ENCODE measurements around the gene PDE7B. TPM values are rescaled to one million over a fixed set of nuclear protein-coding genes. Genes with fewer than 3 reads are reported as not detected.

Gene PDE7B
- total RNA-seq, 1 donor: 2.4 TPM

DNA sequence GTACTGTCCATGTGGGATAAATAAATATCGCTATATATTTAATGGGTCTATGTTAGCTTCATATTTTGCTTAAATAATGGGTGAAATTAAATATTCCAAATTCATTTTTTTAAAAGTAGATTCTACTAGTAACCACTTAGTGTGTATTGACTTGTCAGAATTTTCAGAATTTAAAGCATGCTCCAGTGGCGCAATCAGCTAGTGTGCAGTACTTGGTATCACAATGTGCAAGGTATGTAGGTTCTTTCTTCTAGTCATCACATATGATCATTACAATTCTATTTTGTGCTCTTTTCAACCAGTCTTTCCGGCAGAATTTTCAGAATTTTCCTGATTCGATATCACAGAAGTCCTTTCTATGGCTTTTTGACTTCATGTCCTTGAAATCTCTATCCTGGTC, 32.6 kb downstream of the PDE7B start:
- no peak for DNase-seq (ENCODE audit: low read depth in 2 of 3, low spot score in 2 of 3)

DNA sequence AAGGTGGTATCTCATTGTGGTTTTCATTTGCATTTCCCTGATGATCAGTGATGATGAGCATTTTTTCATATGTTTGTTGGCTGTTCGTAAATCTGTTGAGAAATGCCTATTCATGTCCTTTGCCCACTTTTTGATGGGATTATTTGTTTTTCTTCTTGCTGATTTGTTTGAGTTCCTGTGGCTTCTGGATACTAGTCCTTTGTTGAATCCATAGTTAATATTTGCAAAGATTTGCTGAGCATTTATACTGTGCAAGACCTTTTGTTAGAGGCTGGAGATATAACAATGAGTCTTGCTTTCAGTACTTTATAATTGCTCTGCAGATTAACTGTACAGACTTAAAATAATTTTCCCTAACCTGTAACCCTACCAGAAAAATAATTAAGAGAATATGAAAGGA, 35.6 kb downstream of the PDE7B start:
- DNase-seq (ENCODE audit: low read depth in 2 of 3, low spot score in 2 of 3): no peak

GRCh38 chr6:135888818-135889217, 37.3 kb downstream of the PDE7B start:
- DNase-seq (ENCODE audit: low read depth in 2 of 3, low spot score in 2 of 3): no peak

- DNase-seq (ENCODE audit: low read depth in 2 of 3, low spot score in 2 of 3): no peak
Measured at GRCh38 chr6:135890876-135891275, 39.4 kb downstream of the PDE7B start.

- DNase-seq (ENCODE audit: low read depth in 2 of 3, low spot score in 2 of 3): no peak
Measured at GRCh38 chr6:135891710-135892109, 40.2 kb downstream of the PDE7B start.

- DNase-seq (ENCODE audit: low read depth in 2 of 3, low spot score in 2 of 3): no peak
Measured at GRCh38 chr6:135895231-135895911, 43.9 kb downstream of the PDE7B start.

- DNase-seq (ENCODE audit: low read depth in 2 of 3, low spot score in 2 of 3): no peak
Measured at GRCh38 chr6:135897087-135897486, 45.6 kb downstream of the PDE7B start.

GRCh38 chr6:135901774-135902524, 50.4 kb downstream of the PDE7B start:
- DNase-seq (ENCODE audit: low read depth in 2 of 3, low spot score in 2 of 3): no peak

- no peak for DNase-seq (ENCODE audit: low read depth in 2 of 3, low spot score in 2 of 3)
Measured at GRCh38 chr6:135902756-135903331, 51.3 kb downstream of the PDE7B start.

DNA sequence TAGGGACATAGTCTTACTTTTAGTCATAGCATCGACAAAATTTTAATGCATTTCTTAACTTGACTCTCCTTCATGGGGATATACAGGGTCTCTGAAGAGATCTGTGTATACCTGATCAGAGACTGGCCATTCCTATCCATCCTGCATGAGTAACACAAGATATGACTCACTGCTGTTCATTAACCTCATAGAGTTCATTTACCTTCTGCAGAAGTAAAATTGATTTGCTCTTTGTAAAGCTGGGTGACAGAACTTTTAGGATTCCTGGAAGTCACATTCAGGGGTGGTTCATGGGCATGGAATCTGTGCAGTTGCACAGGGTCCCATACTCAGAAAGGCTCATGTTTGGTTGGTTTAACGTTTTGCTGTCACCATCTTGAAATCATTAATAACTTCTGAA, 53.2 kb downstream of the PDE7B start:
- no peak for DNase-seq (ENCODE audit: low read depth in 2 of 3, low spot score in 2 of 3)

- DNase-seq (ENCODE audit: low read depth in 2 of 3, low spot score in 2 of 3): no peak
Measured at GRCh38 chr6:135905604-135906300, 54.3 kb downstream of the PDE7B start.

GRCh38 chr6:135906542-135906941, 55.0 kb downstream of the PDE7B start:
- no peak for DNase-seq (ENCODE audit: low read depth in 2 of 3, low spot score in 2 of 3)

DNA sequence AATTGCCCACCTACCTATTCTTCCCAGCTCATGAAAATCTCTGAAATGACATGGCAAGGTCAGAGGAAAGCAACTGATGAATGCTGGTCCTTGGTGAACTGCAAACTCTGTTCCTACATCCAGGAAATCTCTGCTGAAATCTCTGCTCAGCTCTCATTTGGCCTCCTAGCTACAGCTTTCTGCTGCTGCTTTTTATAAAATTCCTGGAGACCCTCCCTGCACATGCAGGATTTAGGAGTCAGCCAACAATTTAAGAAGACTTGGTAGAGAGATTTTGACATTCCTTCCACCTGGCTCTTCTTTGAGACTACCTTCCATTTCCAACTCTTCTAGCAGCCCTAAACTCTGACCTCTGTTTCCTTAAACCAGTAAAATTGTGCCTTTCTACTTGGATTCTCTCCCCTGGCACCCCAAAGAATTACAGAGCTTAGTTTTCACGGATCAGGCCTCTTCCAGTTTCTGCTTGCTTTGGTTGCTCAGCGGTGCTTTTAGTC, 55.5 kb downstream of the PDE7B start:
- DNase-seq (ENCODE audit: low read depth in 2 of 3, low spot score in 2 of 3): no peak

GRCh38 chr6:135909737-135910387, 58.4 kb downstream of the PDE7B start:
- DNase-seq (ENCODE audit: low read depth in 2 of 3, low spot score in 2 of 3): peak; percentile 32 to 82 (median 59)

DNA sequence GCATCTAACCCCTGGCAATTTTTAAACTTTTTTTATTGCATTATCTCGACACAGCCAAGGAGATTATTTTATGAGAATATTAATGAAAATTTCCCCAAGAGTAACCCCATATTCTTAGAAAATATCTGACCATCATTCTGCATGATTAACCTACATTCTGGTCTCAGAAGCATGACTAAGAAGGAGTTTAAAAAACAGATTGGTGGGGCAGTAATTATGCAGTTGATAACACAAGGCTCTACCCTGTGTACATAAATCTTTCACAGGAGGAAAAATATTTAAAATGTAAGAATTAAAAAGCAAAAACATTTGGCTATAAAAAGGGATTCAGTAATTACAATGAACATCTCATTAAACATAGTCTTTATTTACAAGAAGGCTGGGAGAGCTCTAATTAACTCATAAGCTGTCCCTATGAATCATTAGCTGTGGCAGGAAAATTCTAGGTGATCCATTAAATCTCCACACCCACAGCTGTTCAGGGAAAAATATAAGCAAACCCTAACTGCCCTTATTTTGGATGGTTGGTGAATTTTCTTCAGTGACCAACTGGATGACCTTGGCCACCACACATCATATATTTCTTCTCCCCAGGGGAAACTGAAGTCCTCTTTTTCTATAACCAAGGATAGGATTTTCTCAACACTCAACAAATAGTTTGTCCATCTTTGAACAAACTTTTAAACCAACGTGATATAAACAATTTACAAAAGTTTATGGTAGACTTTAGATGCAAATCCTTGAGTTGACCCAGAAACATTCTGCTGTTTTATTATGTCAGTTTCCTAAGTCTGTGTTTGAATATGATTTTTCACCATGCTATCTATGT, 59.5 kb downstream of the PDE7B start:
- no peak for DNase-seq (ENCODE audit: low read depth in 2 of 3, low spot score in 2 of 3)

GRCh38 chr6:135913785-135914184, 62.3 kb downstream of the PDE7B start:
- DNase-seq (ENCODE audit: low read depth in 2 of 3, low spot score in 2 of 3): no peak

DNA sequence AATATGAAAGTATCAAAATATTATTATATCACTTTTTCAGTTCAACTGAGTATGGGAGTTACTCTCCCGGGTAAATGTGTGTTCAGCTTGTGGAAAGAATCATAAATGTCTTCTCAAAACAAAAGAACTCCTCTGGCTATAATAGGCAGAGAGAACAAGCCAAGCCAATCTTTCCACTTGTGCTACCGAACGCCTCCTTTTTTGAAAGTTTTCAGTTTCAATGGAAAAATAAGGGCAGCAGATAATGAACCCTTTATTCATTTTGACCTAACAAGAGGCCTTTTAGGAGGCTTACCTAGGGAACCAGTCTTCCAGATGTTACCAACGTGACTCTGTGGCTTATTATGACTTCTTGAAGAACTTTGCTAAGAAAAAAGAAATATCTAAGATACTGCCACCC, 67.5 kb downstream of the PDE7B start:
- no peak for DNase-seq (ENCODE audit: low read depth in 2 of 3, low spot score in 2 of 3)

- DNase-seq (ENCODE audit: low read depth in 2 of 3, low spot score in 2 of 3): no peak
Measured at GRCh38 chr6:135920689-135921088, 69.2 kb downstream of the PDE7B start.

GRCh38 chr6:135921188-135921587, 69.7 kb downstream of the PDE7B start:
- no peak for DNase-seq (ENCODE audit: low read depth in 2 of 3, low spot score in 2 of 3)

GRCh38 chr6:135922174-135922573, 70.7 kb downstream of the PDE7B start:
- no peak for DNase-seq (ENCODE audit: low read depth in 2 of 3, low spot score in 2 of 3)

All from hematopoietic multipotent progenitor cell (in vitro differentiated cells).